Stimulated activated CD8-positive, alpha-beta memory T cell treated with anti-CD3 and anti-CD28 coated beads, Interleukin-12 subunit alpha, Interleukin-12 subunit beta, amount 100 ng/mL, for 24 hours (primary cell): ENCODE data around the gene UBE2H.

Source experiments
- DNase-seq: peaks from one replicate; pipeline ENCODE4 v3.0.0-alpha.2; 2020; ENCODE audit errors: extremely low read depth

The UBE2H gene

GRCh38 chr7:129950191-129950932, 2.4 kb downstream of the UBE2H start:
- no peak for DNase-seq

- no peak for DNase-seq
Measured at GRCh38 chr7:129949292-129950133, 3.2 kb downstream of the UBE2H start.

- peak; percentile 48 for DNase-seq
Measured at GRCh38 chr7:129948877-129949291, 3.9 kb downstream of the UBE2H start.

GRCh38 chr7:129948338-129948737, 4.4 kb downstream of the UBE2H start:
- no peak for DNase-seq

GRCh38 chr7:129947701-129948100, 5.1 kb downstream of the UBE2H start:
- no peak for DNase-seq

- no peak for DNase-seq
Measured at GRCh38 chr7:129947049-129947448, 5.7 kb downstream of the UBE2H start.

- DNase-seq: no peak
Measured at GRCh38 chr7:129946282-129946681, 6.5 kb downstream of the UBE2H start.

GRCh38 chr7:129943352-129943751, 9.4 kb downstream of the UBE2H start:
- no peak for DNase-seq

- DNase-seq: no peak
Measured at GRCh38 chr7:129940329-129940728, 12.4 kb downstream of the UBE2H start.

GRCh38 chr7:129939881-129940280, 12.9 kb downstream of the UBE2H start:
- DNase-seq: no peak

GRCh38 chr7:129933627-129934026, 19.1 kb downstream of the UBE2H start:
- DNase-seq: no peak

- no peak for DNase-seq
Measured at GRCh38 chr7:129926618-129927017, 26.1 kb downstream of the UBE2H start.

GRCh38 chr7:129925416-129926002, 27.3 kb downstream of the UBE2H start:
- DNase-seq: no peak

GRCh38 chr7:129924602-129925001, 28.2 kb downstream of the UBE2H start:
- DNase-seq: no peak

GRCh38 chr7:129923709-129924108, 29.1 kb downstream of the UBE2H start:
- DNase-seq: no peak

GRCh38 chr7:129919492-129919891, 33.3 kb downstream of the UBE2H start:
- no peak for DNase-seq

- no peak for DNase-seq
Measured at GRCh38 chr7:129918922-129919321, 33.8 kb downstream of the UBE2H start.

GRCh38 chr7:129917934-129918333, 34.8 kb downstream of the UBE2H start:
- DNase-seq: no peak

- DNase-seq: no peak
Measured at GRCh38 chr7:129914536-129915272, 38.1 kb downstream of the UBE2H start.

- no peak for DNase-seq
Measured at GRCh38 chr7:129913428-129913827, 39.3 kb downstream of the UBE2H start.

- DNase-seq: no peak
Measured at GRCh38 chr7:129911790-129912189, 41.0 kb downstream of the UBE2H start.

GRCh38 chr7:129909669-129910068, 43.1 kb downstream of the UBE2H start:
- DNase-seq: no peak
